Fibroblast of skin of abdomen (primary cell): ENCODE results near the gene PAX5.

ENCODE experiments used
- DNase-seq: peaks from one replicate; pipeline ENCODE4 v3.0.0-alpha.2; 2013

Gene PAX5

GRCh38 chr9:36854751-36855150, 179.3 kb downstream of the PAX5 start:
- no peak for DNase-seq

DNA sequence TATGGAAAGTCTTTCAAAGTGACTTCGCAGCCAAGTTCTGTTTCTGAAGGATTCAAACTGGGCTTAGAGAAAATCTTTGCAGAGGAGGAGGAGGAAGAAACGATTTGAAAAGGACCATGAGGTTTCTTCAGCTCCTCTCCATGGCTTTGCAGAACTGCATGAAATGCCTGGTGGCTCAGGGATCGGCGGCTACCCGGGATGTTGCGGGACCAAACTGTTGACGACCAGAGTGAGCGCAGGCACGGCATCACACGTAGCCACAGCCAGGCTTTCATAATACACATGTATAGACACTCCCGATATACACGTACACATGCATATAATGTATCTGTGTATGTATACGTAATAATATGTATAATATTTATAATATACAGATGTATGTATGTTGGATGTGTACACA, 180.0 kb downstream of the PAX5 start:
- DNase-seq: no peak

- DNase-seq: no peak
Measured at GRCh38 chr9:36853233-36853632, 180.8 kb downstream of the PAX5 start.

DNA sequence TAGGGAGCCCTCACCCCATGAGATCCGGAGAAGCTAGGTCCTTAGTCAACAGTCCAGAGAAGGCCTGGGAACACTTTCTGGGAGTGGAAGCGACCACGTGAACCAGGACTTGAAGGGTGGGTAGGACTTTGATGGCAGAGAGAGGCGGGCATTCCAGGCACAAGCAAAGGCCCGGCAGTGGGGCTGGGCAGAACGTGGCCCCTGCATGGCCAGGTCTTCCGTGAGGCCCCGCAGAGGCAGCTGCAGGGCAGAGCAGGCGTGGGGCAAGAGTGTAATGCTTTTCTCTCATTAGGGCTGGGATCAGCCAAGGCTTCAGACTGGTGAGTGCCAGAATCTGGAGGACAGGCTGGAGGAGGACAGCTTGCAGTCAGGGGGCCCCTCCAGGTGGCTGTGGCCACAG, 184.1 kb downstream of the PAX5 start:
- no peak for DNase-seq

GRCh38 chr9:36848946-36849345, 185.1 kb downstream of the PAX5 start:
- DNase-seq: no peak

DNA sequence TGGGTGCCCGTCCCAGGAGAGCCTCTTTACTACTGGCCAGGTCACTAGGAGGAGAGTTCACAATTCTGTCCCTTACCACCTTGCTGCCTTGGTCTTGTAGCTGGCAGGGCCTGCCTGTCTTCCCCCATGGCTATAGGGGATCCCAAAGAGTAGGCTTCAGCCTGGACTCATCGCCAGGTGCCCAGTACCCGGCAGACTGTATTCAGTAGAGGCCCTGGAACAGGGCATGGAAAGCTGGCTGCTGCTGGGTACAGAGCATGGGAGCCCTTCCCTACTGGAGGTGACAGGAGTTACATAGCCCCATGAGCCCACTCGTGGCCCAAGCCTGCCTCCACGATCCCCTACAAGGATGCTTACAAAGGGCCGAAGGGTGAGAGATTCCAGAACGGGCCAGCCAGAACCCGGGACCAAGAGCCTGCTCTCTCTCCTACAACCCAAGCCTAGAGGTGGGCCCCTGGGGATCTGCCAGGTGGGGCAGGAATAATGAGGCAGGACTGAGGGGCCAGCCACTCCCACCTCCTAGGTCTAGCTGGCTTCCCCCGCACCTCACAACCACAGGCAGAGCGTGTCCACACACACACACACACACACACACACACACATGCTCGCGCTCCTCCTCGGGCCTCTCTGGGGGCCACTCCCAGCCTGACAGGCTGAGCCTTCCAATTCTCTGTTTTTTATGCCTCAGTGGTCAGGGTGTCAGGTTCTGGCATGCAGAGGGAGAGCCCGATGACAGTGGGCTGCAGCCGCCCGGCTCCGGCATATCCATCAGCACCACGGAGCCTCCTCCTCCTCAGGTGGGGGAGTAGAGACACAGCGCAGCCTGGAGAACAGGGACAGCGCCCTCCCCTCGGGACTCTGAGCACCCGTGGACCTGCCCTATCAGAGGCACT, 186.0 kb downstream of the PAX5 start:
- no peak for DNase-seq

DNA sequence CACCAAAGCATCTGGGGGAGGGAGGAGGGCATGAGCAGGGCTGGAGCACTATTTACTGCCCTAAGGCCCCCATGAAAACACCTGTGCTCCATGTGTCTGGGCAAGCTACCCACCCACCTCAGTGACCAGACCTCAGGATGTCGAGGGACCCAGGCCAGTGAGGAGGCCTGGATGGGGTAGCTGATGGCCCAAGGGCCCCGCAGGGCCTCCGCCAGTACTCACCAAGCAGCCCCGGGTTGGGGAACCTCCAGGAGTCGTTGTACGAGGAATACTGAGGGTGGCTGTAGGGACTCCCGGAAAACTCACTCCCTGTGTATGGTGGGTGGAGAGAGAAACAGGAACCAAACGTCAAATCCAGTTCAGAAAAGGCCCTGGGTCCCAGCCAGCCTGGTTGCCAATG, 187.4 kb downstream of the PAX5 start:
- DNase-seq: no peak

GRCh38 chr9:36845844-36846243, 188.2 kb downstream of the PAX5 start:
- DNase-seq: no peak

- no peak for DNase-seq
Measured at GRCh38 chr9:36844961-36845360, 189.1 kb downstream of the PAX5 start.

DNA sequence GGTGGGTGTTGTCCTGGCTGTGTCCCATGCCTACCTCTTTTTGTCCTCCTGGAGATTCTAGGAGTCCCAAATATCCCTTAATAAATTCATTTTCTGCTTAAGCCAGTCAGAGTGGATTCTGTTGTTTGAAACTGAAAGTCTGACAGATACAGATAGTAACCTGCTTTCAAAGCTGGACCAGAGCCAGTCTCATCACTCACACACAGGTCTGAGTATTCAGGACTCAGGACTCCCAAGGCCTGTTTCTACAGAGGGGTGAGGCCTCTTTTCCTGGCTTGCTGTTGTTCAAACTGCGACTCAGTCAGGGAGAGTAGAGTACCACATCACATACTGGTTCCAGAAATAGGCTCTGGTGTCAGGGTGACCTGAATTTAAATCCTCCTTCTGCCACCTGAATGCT, 190.1 kb downstream of the PAX5 start:
- DNase-seq: no peak

DNA sequence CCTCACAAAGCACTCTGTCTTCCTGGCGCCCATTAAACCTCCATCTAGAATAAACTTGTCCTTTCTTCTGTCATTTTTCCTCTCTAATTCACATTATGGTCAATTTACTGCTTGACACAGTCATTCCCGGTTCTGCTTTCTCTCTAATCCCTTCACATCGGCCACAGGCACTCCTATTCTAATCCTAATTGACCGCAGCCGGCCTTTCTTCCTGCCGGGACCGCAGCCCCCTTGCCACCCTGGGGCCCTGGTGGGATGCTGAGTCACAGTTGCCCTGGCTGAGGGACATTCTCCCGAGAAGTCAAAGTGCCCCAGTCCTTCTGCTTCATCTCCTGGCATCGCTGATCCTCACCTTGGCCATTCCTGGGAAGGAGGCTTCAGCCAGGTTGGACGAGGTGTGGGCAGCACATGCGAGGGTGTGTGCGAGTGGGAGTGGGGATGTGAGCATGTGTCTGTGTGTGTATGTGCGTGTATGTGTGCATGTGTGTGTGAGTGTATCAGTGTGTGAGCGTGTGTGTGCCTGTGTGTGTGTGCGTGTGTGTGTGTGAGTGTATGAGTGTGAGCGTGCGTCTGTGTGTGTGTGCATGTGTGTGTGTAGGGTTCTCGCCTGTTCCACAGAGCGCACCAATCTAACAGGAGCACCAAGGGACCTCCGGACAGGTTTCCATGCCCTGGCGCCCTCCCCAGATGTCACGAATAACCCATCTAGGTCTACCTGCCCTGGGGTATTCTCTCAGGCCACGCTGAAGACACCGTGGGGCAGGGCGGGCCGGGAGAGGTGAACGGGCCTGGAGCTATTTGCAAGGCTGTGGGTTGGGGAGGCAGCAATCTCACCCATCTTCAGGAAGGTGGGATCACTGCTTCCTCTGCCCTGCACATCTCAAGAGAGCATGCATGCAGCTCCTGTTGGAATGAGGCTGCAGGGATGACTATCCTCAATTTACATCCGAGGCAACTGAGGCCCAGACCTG, 191.2 kb downstream of the PAX5 start:
- no peak for DNase-seq

- DNase-seq: no peak
Measured at GRCh38 chr9:36840898-36841536, 193.1 kb downstream of the PAX5 start.

DNA sequence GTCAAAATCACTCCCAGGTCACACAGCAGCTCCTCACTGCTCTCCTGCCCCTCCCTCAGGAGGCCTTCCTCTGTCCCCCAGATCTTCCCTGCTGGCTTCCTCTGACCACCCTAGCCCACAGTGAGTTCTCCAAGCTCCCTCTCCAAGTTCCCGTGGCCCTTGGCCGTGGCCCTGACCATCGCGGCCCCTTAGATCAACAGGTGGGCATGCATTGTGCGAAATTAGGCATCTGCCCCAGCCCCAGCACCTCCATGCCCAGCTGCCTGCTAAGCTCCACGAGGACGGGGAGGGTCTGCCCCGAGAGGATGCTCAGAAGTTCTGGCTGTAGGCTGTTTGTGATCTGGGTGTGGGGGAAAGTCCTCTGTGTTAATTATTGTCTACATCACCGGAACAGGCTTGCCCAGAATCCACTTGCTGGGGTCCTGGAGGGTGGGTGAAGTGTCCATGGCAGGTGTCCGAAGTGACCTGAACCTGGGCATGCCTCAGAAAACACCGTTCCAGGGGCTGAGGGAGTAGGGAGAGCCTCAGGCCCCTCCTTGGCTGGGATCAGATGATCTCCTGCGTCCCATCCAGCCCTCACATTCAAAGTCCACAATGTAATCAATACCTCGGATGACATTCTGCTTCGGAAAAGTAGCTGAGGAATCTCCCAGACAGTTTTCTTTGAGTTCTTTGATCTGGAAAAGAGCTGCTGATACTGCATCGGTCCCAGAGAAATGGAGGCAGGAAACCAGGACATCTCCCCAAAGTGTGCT, 194.8 kb downstream of the PAX5 start:
- no peak for DNase-seq

DNA sequence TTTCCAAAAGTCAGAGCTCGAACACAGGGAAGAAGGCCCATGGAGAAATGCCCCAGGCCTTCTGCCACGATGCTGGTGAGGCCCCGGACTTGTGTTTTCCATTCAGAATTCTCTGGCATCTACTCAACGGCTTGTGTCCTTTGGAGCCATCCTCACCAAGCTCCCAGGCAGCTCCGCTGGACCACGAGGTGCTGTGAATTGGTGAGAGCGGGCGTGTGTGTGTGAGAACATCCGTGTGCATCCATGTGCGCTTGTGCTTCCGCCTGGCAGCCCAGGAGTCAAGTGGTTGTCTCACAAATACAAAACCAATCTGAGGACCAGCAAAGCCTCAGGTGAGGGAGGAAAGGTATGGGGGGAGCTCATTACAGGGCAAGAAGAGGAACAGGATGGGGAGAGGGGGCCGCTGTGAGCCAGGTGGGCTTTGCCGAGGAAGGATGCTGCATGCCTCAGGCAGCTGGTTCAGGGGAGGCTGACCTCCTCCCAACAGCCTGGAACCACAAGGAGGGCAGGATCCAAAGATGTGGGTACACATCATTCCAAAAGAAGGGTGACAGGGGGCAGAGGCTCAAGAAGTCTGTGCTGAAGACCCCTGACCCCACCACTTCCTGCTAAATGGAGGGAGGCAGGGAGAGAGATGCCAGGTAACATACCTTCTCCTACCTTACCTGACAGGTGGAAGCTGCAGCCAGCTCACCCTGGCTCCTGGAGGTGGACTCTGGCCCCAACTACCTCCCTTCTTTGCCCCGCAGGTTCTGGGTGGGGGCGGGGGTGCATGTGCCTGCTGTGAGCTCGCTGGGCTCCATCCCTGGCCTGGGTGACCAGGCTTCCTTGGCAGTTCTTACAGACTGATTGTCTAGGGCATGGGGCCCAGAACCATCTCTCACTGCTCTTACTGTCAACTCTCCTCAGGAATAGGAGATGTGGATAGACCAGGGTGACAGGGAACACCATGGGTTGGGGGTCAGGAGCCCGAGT, 196.3 kb downstream of the PAX5 start:
- no peak for DNase-seq

- no peak for DNase-seq
Measured at GRCh38 chr9:36836486-36836885, 197.6 kb downstream of the PAX5 start.

DNA sequence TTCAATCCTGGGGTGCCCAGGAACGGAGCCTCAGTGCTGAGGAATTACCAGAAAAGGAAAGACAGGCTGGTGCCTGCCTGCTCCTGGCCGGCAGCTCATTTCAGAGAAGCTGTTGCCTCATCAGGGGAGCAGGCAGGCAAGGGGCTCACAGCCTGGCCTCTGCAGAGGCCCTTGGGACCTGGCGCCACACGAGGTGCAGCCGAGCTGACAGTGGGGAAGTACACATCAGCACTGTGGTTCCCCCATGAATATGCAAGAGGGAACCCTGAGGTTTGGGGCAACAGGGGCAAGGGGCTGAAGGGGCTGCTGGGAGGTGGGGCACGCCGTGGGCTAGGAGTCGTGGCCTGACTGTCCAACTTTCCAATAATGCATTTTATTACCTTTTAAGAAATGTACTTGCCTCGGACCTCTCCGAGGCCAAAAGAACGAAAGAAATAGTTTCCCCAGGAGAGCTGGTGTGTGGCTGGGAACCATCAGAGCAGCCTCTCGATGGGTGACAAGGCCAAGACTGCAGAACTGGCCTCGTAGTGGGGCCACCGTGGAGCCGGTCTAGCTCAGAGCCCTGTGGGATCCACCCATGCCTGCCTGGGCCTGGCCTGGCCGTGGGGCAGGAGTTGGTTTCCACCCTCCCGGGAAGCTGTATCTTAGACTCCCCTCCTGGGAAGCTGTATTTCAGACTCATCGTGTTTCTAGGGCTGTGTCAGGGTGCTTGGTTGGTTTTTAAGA, 198.6 kb downstream of the PAX5 start:
- no peak for DNase-seq

DNA sequence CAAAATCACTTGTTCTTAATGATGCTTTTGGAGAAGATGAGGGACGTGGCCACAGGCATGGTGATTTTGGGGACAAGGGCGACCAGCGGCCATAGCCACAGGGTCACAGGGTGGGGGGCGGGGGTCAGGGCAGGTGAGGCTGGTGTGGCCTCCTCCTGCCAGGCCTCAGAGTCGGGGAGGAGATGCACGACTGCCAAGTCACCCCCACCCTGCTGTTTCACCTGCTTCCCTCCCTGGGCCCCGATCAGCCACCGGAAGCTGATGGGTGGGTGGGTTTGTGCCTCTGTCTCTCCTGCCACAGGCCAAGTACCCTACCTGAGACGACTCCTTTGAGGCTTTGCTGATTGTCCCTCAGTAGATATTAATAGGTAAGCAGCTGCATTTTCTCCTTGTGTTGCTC, 199.3 kb downstream of the PAX5 start:
- DNase-seq: no peak

DNA sequence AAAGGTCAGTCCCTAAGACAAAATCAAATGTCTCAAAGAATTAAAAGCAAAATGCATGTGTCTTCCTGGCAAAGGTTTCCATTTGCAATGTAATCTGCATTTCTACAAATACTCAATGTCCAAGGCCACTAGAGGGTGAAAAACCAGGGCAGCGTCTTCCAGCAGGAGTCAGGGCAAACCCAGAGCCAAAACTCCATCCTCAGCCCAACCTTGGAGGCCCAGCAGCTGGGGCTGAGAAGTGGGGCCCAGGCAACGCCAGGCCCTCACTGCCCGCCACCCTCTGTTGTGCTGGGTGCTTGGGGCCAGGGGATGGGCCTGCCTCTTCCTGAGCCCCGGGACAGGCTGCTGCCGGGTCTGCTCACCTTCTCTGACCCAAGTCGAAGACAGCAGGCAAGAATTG, 200.1 kb downstream of the PAX5 start:
- no peak for DNase-seq

DNA sequence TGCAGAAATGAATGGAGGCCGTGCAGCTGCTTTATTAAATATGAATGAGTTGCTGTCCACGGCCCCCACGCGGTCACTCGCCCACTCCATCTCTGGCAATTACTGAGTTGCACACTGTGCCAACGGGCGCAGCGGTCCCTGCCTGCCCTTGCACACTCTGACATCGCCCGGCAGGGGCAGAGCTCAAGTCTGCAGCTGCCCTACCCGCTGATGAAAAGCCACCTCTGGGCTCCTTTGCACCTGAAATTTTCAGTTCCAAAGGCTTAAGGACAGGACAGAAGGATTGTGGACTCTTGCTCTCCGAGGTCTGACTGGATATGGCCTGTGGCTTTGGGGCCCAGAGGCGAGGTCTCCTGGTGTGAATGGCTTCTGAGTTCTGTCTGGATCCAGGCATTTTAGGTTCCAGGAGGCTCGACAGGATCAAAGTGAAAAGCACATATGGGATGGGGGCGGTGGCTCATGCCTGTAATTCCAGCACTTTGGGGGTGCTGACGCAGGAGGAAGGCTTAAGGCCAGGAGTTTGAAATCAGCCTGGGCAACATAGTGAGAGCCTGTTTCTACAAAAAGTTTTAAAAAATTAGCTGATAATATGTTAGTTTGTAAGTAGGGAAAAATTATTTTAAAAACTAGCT, 201.8 kb downstream of the PAX5 start:
- no peak for DNase-seq
